SKM-1 treated with dmso at 0.1 percent for 144 hours (cell line): Measurements from ENCODE around the gene CDK5RAP2.
"Not testable (repeated sequence)": the region's sequence is repeated elsewhere in the genome, so short reads cannot be mapped to it uniquely, and the experiment has no call there.

Experiments used
- DNase-seq: peaks from one replicate; lab custom pipeline; 2025; ENCODE audit not compliant: unreplicated experiment; lab: John Stamatoyannopoulos, UW

Gene CDK5RAP2

GRCh38 chr9:120475341-120475740 lies 104.6 kb downstream of the CDK5RAP2 start:
- DNase-seq, result no peak

GRCh38 chr9:120474591-120475243 lies 105.2 kb downstream of the CDK5RAP2 start:
- DNase-seq, result no peak

GRCh38 chr9:120473608-120474007 lies 106.4 kb downstream of the CDK5RAP2 start:
- no peak for DNase-seq

GRCh38 chr9:120465685-120466407 lies 114.1 kb downstream of the CDK5RAP2 start:
- DNase-seq, result no peak

- no peak for DNase-seq
These were observed 115.0 kb downstream of the CDK5RAP2 start for GRCh38 chr9:120464887-120465421.

- no peak for DNase-seq
These were observed 115.6 kb downstream of the CDK5RAP2 start for GRCh38 chr9:120464176-120464886.

- DNase-seq, result no peak
These were observed 116.2 kb downstream of the CDK5RAP2 start for GRCh38 chr9:120463765-120464164.

GRCh38 chr9:120461677-120462076 lies 118.3 kb downstream of the CDK5RAP2 start:
- not testable (repeated sequence) for DNase-seq

- no peak for DNase-seq
These were observed 123.7 kb downstream of the CDK5RAP2 start for GRCh38 chr9:120456218-120456617.

GRCh38 chr9:120454467-120454866 lies 125.5 kb downstream of the CDK5RAP2 start:
- no peak for DNase-seq

GRCh38 chr9:120453792-120454191 lies 126.2 kb downstream of the CDK5RAP2 start:
- DNase-seq, result no peak

- no peak for DNase-seq
These were observed 127.3 kb downstream of the CDK5RAP2 start for GRCh38 chr9:120452631-120453030.

- DNase-seq, result no peak
These were observed 129.1 kb downstream of the CDK5RAP2 start for GRCh38 chr9:120450916-120451315.

- no peak for DNase-seq
These were observed 130.4 kb downstream of the CDK5RAP2 start for GRCh38 chr9:120449566-120449965.

- no peak for DNase-seq
These were observed 131.9 kb downstream of the CDK5RAP2 start for GRCh38 chr9:120447959-120448500.

- no peak for DNase-seq
These were observed 133.3 kb downstream of the CDK5RAP2 start for GRCh38 chr9:120446671-120447070.

GRCh38 chr9:120443976-120444375 lies 136.0 kb downstream of the CDK5RAP2 start:
- no peak for DNase-seq

GRCh38 chr9:120443489-120443888 lies 136.5 kb downstream of the CDK5RAP2 start:
- DNase-seq, result no peak

- DNase-seq, result no peak
These were observed 137.5 kb downstream of the CDK5RAP2 start for GRCh38 chr9:120442308-120442995.

GRCh38 chr9:120441426-120442307 lies 138.3 kb downstream of the CDK5RAP2 start:
- DNase-seq, result no peak
